K562 (cell line): ENCODE data around the gene INCA1. TPM values are rescaled to one million over a fixed set of nuclear protein-coding genes. Genes with fewer than 3 reads are reported as not detected.

Experiments used
- BCLAF1 ChIP-seq, 2 experiments: fragments of 450-650 bp in 1 of 2; IDR thresholded peaks; 2 replicates each; pipeline ENCODE4 v1.6.1; 2011 to 2017; ENCODE audit warnings: low read depth in 2 of 2, antibody characterized with exemption in 1 of 2, borderline replicate concordance in 1 of 2, low read length in 1 of 2, mild to moderate bottlenecking in 1 of 2, mixed read lengths in 1 of 2; ENCODE audit not compliant: control insufficient read depth in 1 of 2
- CBFA2T2 ChIP-seq: fragments of 450-650 bp; conservative IDR thresholded peaks from 2 replicates; pipeline ENCODE4 v1.6.1; 2017; ENCODE audit warnings: mild to moderate bottlenecking
- CBFB ChIP-seq: sonication (generic); formaldehyde crosslinking; IDR thresholded peaks from 2 replicates; pipeline ENCODE4 v1.4.0; 2020; ENCODE audit warnings: mild to moderate bottlenecking, missing genetic modification reagents
- CREBBP ChIP-seq: IDR thresholded peaks from one replicate; pipeline ENCODE4 v1.6.1; 2012; ENCODE audit warnings: low read depth, mild to moderate bottlenecking, control low read depth, inconsistent platforms, low read length
- HDAC8 ChIP-seq: fragments of 450-650 bp; IDR thresholded peaks from 2 replicates; pipeline ENCODE4 v1.6.1; 2016; ENCODE audit warnings: mild to moderate bottlenecking, missing genetic modification characterization, moderate library complexity, missing compliant biosample characterization
- HSF4 ChIP-seq: fragments of 250-450 bp; sonication (Bioruptor Pico); IDR thresholded peaks from 2 replicates; pipeline ENCODE4 v2.1.2; 2022; ENCODE audit warnings: mild to moderate bottlenecking, moderate library complexity, borderline replicate concordance
- MITF ChIP-seq: IDR thresholded peaks from 2 replicates; pipeline ENCODE4 v1.6.1; 2014; ENCODE audit warnings: antibody characterized with exemption
- MNT ChIP-seq, 2 experiments: fragments of 450-650 bp; conservative IDR thresholded peaks; 2 replicates each; pipeline ENCODE4 v1.6.1; 2017; ENCODE audit warnings: mild to moderate bottlenecking in 2 of 2, moderate library complexity in 2 of 2
- NCOA4 ChIP-seq: fragments of 450-650 bp; IDR thresholded peaks from 2 replicates; pipeline ENCODE4 v1.6.1; 2018; ENCODE audit warnings: mild to moderate bottlenecking; ENCODE audit not compliant: partially characterized antibody
- NR2C2 ChIP-seq, 2 experiments: fragments of 200-800 bp in 1 of 2; sonication (Bioruptor generic) in 1 of 2; sonication (generic) in 1 of 2; formaldehyde crosslinking in 1 of 2; IDR thresholded peaks; 2 replicates each; pipeline versions ENCODE4 v1.6.1 to v1.8.0; 2016 to 2022; ENCODE audit warnings: mild to moderate bottlenecking in 1 of 2, missing compliant biosample characterization in 1 of 2, missing genetic modification characterization in 1 of 2, missing genetic modification reagents in 1 of 2
- PHF21A ChIP-seq: fragments of 450-650 bp; IDR thresholded peaks from 2 replicates; pipeline ENCODE4 v1.6.1; 2017; ENCODE audit warnings: low read depth, borderline replicate concordance
- PML ChIP-seq: IDR thresholded peaks from 2 replicates; pipeline ENCODE4 v1.6.1; 2012; ENCODE audit warnings: low read length, inconsistent platforms
- POLR2AphosphoS2 ChIP-seq: IDR thresholded peaks from 2 replicates; pipeline ENCODE4 v1.6.1; 2012; ENCODE audit warnings: low read length, improper control_type of control experiment
- RBM14 ChIP-seq: fragments of 200-400 bp; formaldehyde crosslinking; IDR thresholded peaks from 2 replicates; pipeline ENCODE4 v1.6.1; 2018; ENCODE audit warnings: low read depth, mild to moderate bottlenecking, low read length, moderate library complexity, borderline replicate concordance; ENCODE audit not compliant: insufficient read depth
- SIN3A ChIP-seq, 2 experiments: fragments of 150-350 bp in 1 of 2; IDR thresholded peaks; 2 replicates each; pipeline ENCODE4 v1.6.1; 2011 to 2016; ENCODE audit warnings: borderline replicate concordance in 2 of 2, low read depth in 2 of 2, low read length in 2 of 2, mild to moderate bottlenecking in 2 of 2, moderate library complexity in 2 of 2; ENCODE audit not compliant: control insufficient read depth in 1 of 2
- ZBTB26 ChIP-seq: fragments of 450-650 bp; formaldehyde crosslinking; IDR thresholded peaks from 2 replicates; pipeline ENCODE4 v1.4.0; 2022; ENCODE audit warnings: missing genetic modification characterization
- ZBTB9 ChIP-seq: fragments of 450-650 bp; formaldehyde crosslinking; IDR thresholded peaks from 2 replicates; pipeline ENCODE4 v1.4.0; 2020; ENCODE audit warnings: mild to moderate bottlenecking, moderate library complexity
- polyA plus RNA-seq, 8 experiments: library from polyadenylated mRNA; depleted of rRNA in 4 of 8; stranded (reverse) in 5 of 8; unstranded in 3 of 8; fragments of >200 nt; fragmentation: Nextera tagmentation in 2 of 8; fragmentation: Illumina TruSeq in 1 of 8; extraction: Ambion mirVana in 2 of 8; extraction: Trizol in 1 of 8; gene quantifications; 2 replicates each; pipeline versions ENCODE4 v1.2.1 to v1.2.3, GENCODE V29; 2011 to 2014; ENCODE audit warnings: inconsistent platforms in 1 of 8, missing spikeins in 1 of 8
- total RNA-seq, 7 experiments: library from RNA; depleted of rRNA in 6 of 7; stranded (reverse); fragments of >200 nt in 6 of 7; fragmentation: Illumina TruSeq in 2 of 7; extraction: Trizol in 2 of 7; gene quantifications; 2 replicates each; pipeline versions ENCODE4 v1.2.1 to v1.2.3, GENCODE V29; 2011 to 2021; ENCODE audit warnings: low replicate concordance in 1 of 7
- TF ChIP-seq, protein P1 (sequence below): sonication (generic); formaldehyde crosslinking; IDR thresholded peaks from 2 replicates; pipeline ENCODE4 v1.8.0; 2022; ENCODE audit warnings: mild to moderate bottlenecking, missing genetic modification reagents

The INCA1 gene
- total and polyA plus RNA-seq, 9 of the 15 experiments (the other 6 are each of a cell fraction or from before 2014, with no cell fraction given): 0.08 to 0.50 (median 0.13) TPM; not detected in 4

DNA sequence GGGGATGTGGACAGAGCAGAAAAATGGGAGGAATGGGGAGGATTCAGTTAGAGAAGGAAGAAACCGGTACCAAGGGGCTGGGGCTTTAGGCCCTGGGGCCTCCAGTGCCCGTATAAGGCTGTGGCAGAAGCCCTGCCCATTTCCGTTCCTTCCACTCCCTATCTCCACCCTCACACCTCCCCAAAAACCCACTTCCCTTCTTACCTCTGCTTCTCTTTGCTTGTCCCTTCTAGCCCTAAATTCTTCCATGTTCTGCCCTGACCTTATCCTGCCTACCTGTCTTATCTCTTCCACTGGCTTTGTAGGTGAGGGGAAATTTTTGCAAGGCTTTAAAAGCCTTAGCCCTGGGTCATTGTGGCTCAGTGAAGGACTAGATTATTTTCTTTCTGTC, 53.2 kb downstream of the INCA1 start (continued):
- no peak for TF ChIP-seq NR2C2 (CRISPR knock-in tag; IDR thresholded peaks at IDR 0.05)
- no peak for TF ChIP-seq NR2C2 (tag; IDR thresholded peaks at IDR 0.05)
- TF ChIP-seq ZBTB26 (CRISPR knock-in tag): peak; percentile 82; the same call in 1 of the 2 replicates
- TF ChIP-seq POLR2AphosphoS2: no peak
- TF ChIP-seq CREBBP: no peak
- TF ChIP-seq HDAC8: no peak
- 0 out of 4 replicates have a peak, but pooled peaks of 1 of the 2 experiments have one; percentile 8 for TF ChIP-seq SIN3A (IDR thresholded peaks at IDR 0.05; ENCODE audit: borderline replicate concordance in 2 of 2, control insufficient read depth in 1 of 2, low read depth in 2 of 2, low read length in 2 of 2)
- TF ChIP-seq PHF21A: no peak
- TF ChIP-seq BCLAF1 (IDR thresholded peaks at IDR 0.05; ENCODE audit: borderline replicate concordance in 1 of 2, control insufficient read depth in 1 of 2, low read depth in 2 of 2, low read length in 1 of 2): no peak
- TF ChIP-seq, protein P1, sequence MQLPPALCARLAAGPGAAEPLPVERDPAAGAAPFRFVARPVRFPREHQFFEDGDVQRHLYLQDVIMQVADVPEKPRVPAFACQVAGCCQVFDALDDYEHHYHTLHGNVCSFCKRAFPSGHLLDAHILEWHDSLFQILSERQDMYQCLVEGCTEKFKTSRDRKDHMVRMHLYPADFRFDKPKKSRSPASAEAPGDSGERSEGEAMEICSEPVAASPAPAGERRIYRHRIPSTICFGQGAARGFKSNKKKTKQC (CRISPR knock-in tag): no peak
- no peak for TF ChIP-seq HSF4 (CRISPR knock-in tag)
- no peak for TF ChIP-seq NCOA4
- no peak for TF ChIP-seq MNT (conservative IDR thresholded peaks at IDR 0.05)
- TF ChIP-seq ZBTB9 (CRISPR knock-in tag): 0 out of 2 replicates have a peak, but pooled peaks have one; percentile 50
- no peak for TF ChIP-seq MITF
- TF ChIP-seq PML: 0 out of 2 replicates have a peak, but pooled peaks have one; percentile 18
- no peak for TF ChIP-seq CBFA2T2
- TF ChIP-seq CBFB: no peak
- TF ChIP-seq RBM14: no peak
